ENCODE measurements around the gene TIFAB. TPM values are rescaled to one million over a fixed set of nuclear protein-coding genes. Genes with fewer than 3 reads are reported as not detected.

TIFAB gene
- total RNA-seq, 1 experiment from 2014 or later: not detected

- H3K27me3 ChIP-seq (ENCODE audit: control insufficient read depth, insufficient read depth, low read length): peaks cover 7% of the 10 kb centered on the region
- ATAC-seq: no peak
- no peaks in the 10 kb centered on the region for H3K36me3 ChIP-seq (ENCODE audit: control insufficient read depth, insufficient read depth, low read length)
- DNase-seq (ENCODE audit: low read depth, low spot score): no peak
- intact Hi-C loops (cut with micrococcal nuclease; ENCODE audit: unreplicated experiment): no loop called here
- TF ChIP-seq POLR2AphosphoS5 (IDR thresholded peaks at IDR 0.05; ENCODE audit: low read depth, low read length) (no peak), CTCF (IDR thresholded peaks at IDR 0.05) (no peak), TCF7L2 (IDR thresholded peaks at IDR 0.05; ENCODE audit: low read depth, low read length) (no peak), SIN3A (IDR thresholded peaks at IDR 0.05; ENCODE audit: borderline replicate concordance, insufficient read depth, low read depth, low read length) (no peak)
- TF ChIP-seq, protein P1, sequence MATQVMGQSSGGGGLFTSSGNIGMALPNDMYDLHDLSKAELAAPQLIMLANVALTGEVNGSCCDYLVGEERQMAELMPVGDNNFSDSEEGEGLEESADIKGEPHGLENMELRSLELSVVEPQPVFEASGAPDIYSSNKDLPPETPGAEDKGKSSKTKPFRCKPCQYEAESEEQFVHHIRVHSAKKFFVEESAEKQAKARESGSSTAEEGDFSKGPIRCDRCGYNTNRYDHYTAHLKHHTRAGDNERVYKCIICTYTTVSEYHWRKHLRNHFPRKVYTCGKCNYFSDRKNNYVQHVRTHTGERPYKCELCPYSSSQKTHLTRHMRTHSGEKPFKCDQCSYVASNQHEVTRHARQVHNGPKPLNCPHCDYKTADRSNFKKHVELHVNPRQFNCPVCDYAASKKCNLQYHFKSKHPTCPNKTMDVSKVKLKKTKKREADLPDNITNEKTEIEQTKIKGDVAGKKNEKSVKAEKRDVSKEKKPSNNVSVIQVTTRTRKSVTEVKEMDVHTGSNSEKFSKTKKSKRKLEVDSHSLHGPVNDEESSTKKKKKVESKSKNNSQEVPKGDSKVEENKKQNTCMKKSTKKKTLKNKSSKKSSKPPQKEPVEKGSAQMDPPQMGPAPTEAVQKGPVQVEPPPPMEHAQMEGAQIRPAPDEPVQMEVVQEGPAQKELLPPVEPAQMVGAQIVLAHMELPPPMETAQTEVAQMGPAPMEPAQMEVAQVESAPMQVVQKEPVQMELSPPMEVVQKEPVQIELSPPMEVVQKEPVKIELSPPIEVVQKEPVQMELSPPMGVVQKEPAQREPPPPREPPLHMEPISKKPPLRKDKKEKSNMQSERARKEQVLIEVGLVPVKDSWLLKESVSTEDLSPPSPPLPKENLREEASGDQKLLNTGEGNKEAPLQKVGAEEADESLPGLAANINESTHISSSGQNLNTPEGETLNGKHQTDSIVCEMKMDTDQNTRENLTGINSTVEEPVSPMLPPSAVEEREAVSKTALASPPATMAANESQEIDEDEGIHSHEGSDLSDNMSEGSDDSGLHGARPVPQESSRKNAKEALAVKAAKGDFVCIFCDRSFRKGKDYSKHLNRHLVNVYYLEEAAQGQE (IDR thresholded peaks at IDR 0.05; ENCODE audit: insufficient read depth in 1 of 2, low read depth in 2 of 2, low read length in 1 of 2): no peak
- no TSS peak for BruUV-seq (replicated peaks)
- H3K4me3 ChIP-seq (ENCODE audit: low read depth in 2 of 2, low read length in 2 of 2): no peak overlapping the region
- ChIA-PET POLR2A (interaction anchor here (0.6 kb wide), 1 partner anchor 69 kb away, joined by 4 read pairs; no protein-coding TSS in a partner anchor), CTCF (no interaction called here)
- no peak overlapping the region for H3K27ac ChIP-seq (ENCODE audit: low read length)
- H3K4me1 ChIP-seq (ENCODE audit: control insufficient read depth, insufficient read depth, low read length): no peaks in the 10 kb centered on the region
- in situ Hi-C loops (cut with HindIII; ENCODE audit: low pct_unique_long_range_greater_than_20kb, low sequenced_read_pairs): no loop called here
- H3K9me3 ChIP-seq (ENCODE audit: control insufficient read depth, insufficient read depth, low read depth, low read length): no peaks in the 10 kb centered on the region
These were observed 25.5 kb upstream of the TIFAB start for GRCh38 chr5:135477613-135478066.

DNA sequence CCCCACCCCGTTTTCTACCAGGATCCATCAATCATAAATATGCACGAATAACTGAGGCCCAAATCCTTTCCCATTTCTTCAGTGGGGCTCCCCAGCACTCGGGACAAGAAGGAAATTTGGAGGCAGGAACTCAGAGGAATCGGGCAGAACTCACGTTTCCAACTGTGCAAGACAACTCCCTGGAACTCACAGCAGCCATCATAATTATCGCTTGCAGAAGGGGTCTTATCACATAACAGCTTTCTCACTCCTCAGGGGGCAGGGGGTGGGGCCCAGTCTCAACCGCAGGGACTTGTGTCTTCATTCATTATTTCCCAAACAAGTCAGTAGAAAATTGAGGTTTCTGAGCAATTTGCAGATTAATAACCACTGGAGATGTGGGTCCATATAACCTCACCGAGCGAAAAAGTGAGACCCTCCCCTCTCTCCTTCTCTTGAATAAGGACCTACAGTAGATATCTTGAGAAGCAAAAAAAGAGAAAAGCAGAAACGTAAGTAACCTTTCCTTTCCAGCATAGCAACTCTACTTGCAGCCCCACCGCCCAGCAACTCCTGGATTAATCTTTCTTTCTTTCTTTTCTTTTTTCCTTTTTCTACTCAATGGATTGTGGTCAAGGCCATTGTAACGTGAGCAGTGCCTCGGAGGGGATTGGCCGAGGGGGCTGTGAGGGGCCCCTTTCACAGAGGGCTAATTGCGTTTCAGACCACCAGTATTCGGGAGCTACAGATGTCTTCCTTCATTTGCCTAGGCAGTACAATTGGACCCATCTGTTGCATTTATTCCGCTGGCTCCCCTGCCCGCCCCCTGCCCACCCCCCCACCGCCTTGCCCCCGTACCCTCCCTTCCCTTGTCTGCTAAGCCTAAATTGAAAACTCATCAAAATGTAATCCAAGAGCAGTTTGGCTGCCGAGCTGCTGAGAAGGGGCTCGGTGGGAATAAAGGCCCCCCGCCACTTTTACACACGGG is 24.7 kb upstream of the TIFAB start:
- ATAC-seq (no peak), DNase-seq (ENCODE audit: low read depth, low spot score) (no peak)
- Histone ChIP-seq H3K4me3 (ENCODE audit: low read depth in 2 of 2, low read length in 2 of 2) (no peak overlapping the region), H3K27me3 (ENCODE audit: control insufficient read depth, insufficient read depth, low read length) (peaks cover 10% of the 10 kb centered on the region), H3K9me3 (ENCODE audit: control insufficient read depth, insufficient read depth, low read depth, low read length) (no peaks in the 10 kb centered on the region), H3K36me3 (ENCODE audit: control insufficient read depth, insufficient read depth, low read length) (no peaks in the 10 kb centered on the region), H3K27ac (ENCODE audit: low read length) (no peak overlapping the region), H3K4me1 (ENCODE audit: control insufficient read depth, insufficient read depth, low read length) (no peaks in the 10 kb centered on the region)
- TF ChIP-seq TCF7L2 (IDR thresholded peaks at IDR 0.05; ENCODE audit: low read depth, low read length): no peak
- TF ChIP-seq SIN3A (IDR thresholded peaks at IDR 0.05; ENCODE audit: borderline replicate concordance, insufficient read depth, low read depth, low read length): no peak
- TF ChIP-seq, protein P1 (IDR thresholded peaks at IDR 0.05; ENCODE audit: insufficient read depth in 1 of 2, low read depth in 2 of 2, low read length in 1 of 2): no peak
- no peak for TF ChIP-seq POLR2AphosphoS5 (IDR thresholded peaks at IDR 0.05; ENCODE audit: low read depth, low read length)
- no peak for TF ChIP-seq CTCF (IDR thresholded peaks at IDR 0.05)
- POLR2A ChIA-PET: interaction anchor here (0.6 kb wide), 1 partner anchor 70 kb away, joined by 4 read pairs; no protein-coding TSS in a partner anchor
- no TSS peak for BruUV-seq (replicated peaks)
- CTCF ChIA-PET: no interaction called here
- in situ Hi-C loops (cut with HindIII; ENCODE audit: low pct_unique_long_range_greater_than_20kb, low sequenced_read_pairs): no loop called here
- intact Hi-C loops (cut with micrococcal nuclease; ENCODE audit: unreplicated experiment): no loop called here
